NCI-H774 (cell line): ENCODE measurements around the gene GRB10.
"Not testable (repeated sequence)": the region's sequence is repeated elsewhere in the genome, so short reads cannot be mapped to it uniquely, and the experiment has no call there.

ENCODE experiments used
- DNase-seq: peaks from one replicate; lab custom pipeline; 2025; lab: John Stamatoyannopoulos, UW

Gene GRB10

GRCh38 chr7:50580057-50580456, 202.6 kb downstream of the GRB10 start:
- DNase-seq = no peak

- DNase-seq = not testable (repeated sequence)
These were observed 204.6 kb downstream of the GRB10 start for GRCh38 chr7:50578105-50578504.

- no peak for DNase-seq
These were observed 205.1 kb downstream of the GRB10 start for GRCh38 chr7:50577569-50577968.

- DNase-seq = not testable (repeated sequence)
These were observed 206.3 kb downstream of the GRB10 start for GRCh38 chr7:50576388-50576787.

GRCh38 chr7:50567715-50568261, 214.9 kb downstream of the GRB10 start:
- no peak for DNase-seq

- DNase-seq = no peak
These were observed 216.7 kb downstream of the GRB10 start for GRCh38 chr7:50565977-50566376.

GRCh38 chr7:50565559-50565916, 217.2 kb downstream of the GRB10 start:
- DNase-seq = no peak

- no peak for DNase-seq
These were observed 217.8 kb downstream of the GRB10 start, which contains the start of gene DDC for GRCh38 chr7:50564640-50565558. DDC (minus strand) TSS chr7:50565405; CDS start chr7:50544085, 21,320 bp downstream.

- no peak for DNase-seq
These were observed 218.5 kb downstream of the GRB10 start for GRCh38 chr7:50564171-50564570.

- DNase-seq = no peak
These were observed 220.6 kb downstream of the GRB10 start for GRCh38 chr7:50562136-50562535.

- peak; percentile 73 for DNase-seq
These were observed 221.8 kb downstream of the GRB10 start for GRCh38 chr7:50560865-50561351.

- no peak for DNase-seq
These were observed 222.8 kb downstream of the GRB10 start for GRCh38 chr7:50559881-50560280.

GRCh38 chr7:50558294-50559053, 224.2 kb downstream of the GRB10 start:
- DNase-seq = peak; percentile 96

GRCh38 chr7:50557099-50557498, 225.6 kb downstream of the GRB10 start:
- DNase-seq = no peak

- DNase-seq = no peak
These were observed 226.3 kb downstream of the GRB10 start for GRCh38 chr7:50556247-50556991.

GRCh38 chr7:50555594-50556140, 227.0 kb downstream of the GRB10 start:
- no peak for DNase-seq

GRCh38 chr7:50554431-50555322, 228.0 kb downstream of the GRB10 start:
- no peak for DNase-seq

- DNase-seq = no peak
These were observed 228.7 kb downstream of the GRB10 start for GRCh38 chr7:50553973-50554372.

- no peak for DNase-seq
These were observed 229.8 kb downstream of the GRB10 start for GRCh38 chr7:50552921-50553320.

GRCh38 chr7:50552139-50552538, 230.6 kb downstream of the GRB10 start:
- DNase-seq = peak; percentile 92
